ENCODE data around the gene RHBDF2.
"Not testable (repeated sequence)": the region's sequence is repeated elsewhere in the genome, so short reads cannot be mapped to it uniquely, and the experiment has no call there.

The RHBDF2 gene

GRCh38 chr17:76523084-76524037, 22.1 kb upstream of the RHBDF2 start:
- peak; percentile 46 for DNase-seq

GRCh38 chr17:76521683-76522082, 20.5 kb upstream of the RHBDF2 start:
- not testable (repeated sequence) for DNase-seq

- DNase-seq, result no peak
Observed at GRCh38 chr17:76521262-76521661, 20.0 kb upstream of the RHBDF2 start.

GRCh38 chr17:76519048-76519966, 18.1 kb upstream of the RHBDF2 start:
- no peak for DNase-seq

GRCh38 chr17:76517638-76518038, 16.4 kb upstream of the RHBDF2 start:
- no peak for DNase-seq

GRCh38 chr17:76515274-76515949, 14.2 kb upstream of the RHBDF2 start:
- no peak for DNase-seq

GRCh38 chr17:76514355-76514754, 13.1 kb upstream of the RHBDF2 start:
- DNase-seq, result not testable (repeated sequence)

GRCh38 chr17:76513306-76513692, 12.1 kb upstream of the RHBDF2 start:
- no peak for DNase-seq

GRCh38 chr17:76512366-76513305, 11.4 kb upstream of the RHBDF2 start:
- DNase-seq, result no peak

- DNase-seq, result no peak
Observed at GRCh38 chr17:76511668-76512365, 10.6 kb upstream of the RHBDF2 start.

- no peak for DNase-seq
Observed at GRCh38 chr17:76510831-76511244, 9.6 kb upstream of the RHBDF2 start.

- DNase-seq, result not testable (repeated sequence)
Observed at GRCh38 chr17:76508472-76509063, 7.3 kb upstream of the RHBDF2 start.

- DNase-seq, result peak; percentile 56
Observed at GRCh38 chr17:76506408-76507345, 5.5 kb upstream of the RHBDF2 start.

- no peak for DNase-seq
Observed at GRCh38 chr17:76504117-76504516, 2.9 kb upstream of the RHBDF2 start.

GRCh38 chr17:76502341-76503211, 1.4 kb upstream of the RHBDF2 start:
- DNase-seq, result no peak

- no peak for DNase-seq
Observed at GRCh38 chr17:76501827-76502307, 644 bp upstream of the RHBDF2 start.

- DNase-seq, result no peak
Observed at GRCh38 chr17:76500747-76501017, 541 bp downstream of the RHBDF2 start.

GRCh38 chr17:76500074-76500746, 1.0 kb downstream of the RHBDF2 start:
- no peak for DNase-seq

Measured in NCI-H1105 treated with DMSO at 0.1 percent for 48 hours (cell line).